ENCODE data around the gene MTIF2.
"Not testable (repeated sequence)": the region's sequence is repeated elsewhere in the genome, so short reads cannot be mapped to it uniquely, and the experiment has no call there.

MTIF2 gene

GRCh38 chr2:55269645-55269990, 587 bp upstream of the MTIF2 start:
- peak; percentile 67 for FAIRE-seq
- no peak for TF ChIP-seq POLR2A (IDR thresholded peaks at IDR 0.05; ENCODE audit: low read depth, low read length)
- no peak for DNase-seq (ENCODE audit: insufficient read length, low spot score)

- no peak for FAIRE-seq
- DNase-seq (ENCODE audit: insufficient read length, low spot score), result no peak
- TF ChIP-seq POLR2A (IDR thresholded peaks at IDR 0.05; ENCODE audit: low read depth, low read length), result no peak
These were observed 634 bp downstream of the MTIF2 start for GRCh38 chr2:55268288-55268906.

- not testable (repeated sequence) for DNase-seq (ENCODE audit: insufficient read length, low spot score); FAIRE-seq
These were observed 9.4 kb downstream of the MTIF2 start for GRCh38 chr2:55259586-55259985.

GRCh38 chr2:55252832-55253231, 16.2 kb downstream of the MTIF2 start:
- TF ChIP-seq POLR2A (IDR thresholded peaks at IDR 0.05; ENCODE audit: low read depth, low read length), result no peak
- FAIRE-seq (no peak), DNase-seq (ENCODE audit: insufficient read length, low spot score) (no peak)

- no peak for DNase-seq (ENCODE audit: insufficient read length, low spot score)
- FAIRE-seq, result no peak
- TF ChIP-seq POLR2A (IDR thresholded peaks at IDR 0.05; ENCODE audit: low read depth, low read length), result no peak
These were observed 22.0 kb downstream of the MTIF2 start for GRCh38 chr2:55247025-55247424.

- FAIRE-seq (no peak), DNase-seq (ENCODE audit: insufficient read length, low spot score) (no peak)
- no peak for TF ChIP-seq POLR2A (IDR thresholded peaks at IDR 0.05; ENCODE audit: low read depth, low read length)
These were observed 23.6 kb downstream of the MTIF2 start for GRCh38 chr2:55245411-55245810.

GRCh38 chr2:55242617-55243016, 26.4 kb downstream of the MTIF2 start:
- FAIRE-seq (peak; percentile 55), DNase-seq (ENCODE audit: insufficient read length, low spot score) (no peak)
- TF ChIP-seq POLR2A (IDR thresholded peaks at IDR 0.05; ENCODE audit: low read depth, low read length), result no peak

- not testable (repeated sequence) for DNase-seq (ENCODE audit: insufficient read length, low spot score); FAIRE-seq
These were observed 27.4 kb downstream of the MTIF2 start for GRCh38 chr2:55241582-55241981.

GRCh38 chr2:55239656-55240222, 29.3 kb downstream of the MTIF2 start:
- FAIRE-seq, result no peak
- DNase-seq (ENCODE audit: insufficient read length, low spot score), result no peak
- no peak for TF ChIP-seq POLR2A (IDR thresholded peaks at IDR 0.05; ENCODE audit: low read depth, low read length)

GRCh38 chr2:55236992-55237543, 32.0 kb downstream of the MTIF2 start:
- FAIRE-seq (peak; percentile 6), DNase-seq (ENCODE audit: insufficient read length, low spot score) (no peak)
- no peak for TF ChIP-seq POLR2A (IDR thresholded peaks at IDR 0.05; ENCODE audit: low read depth, low read length)

- no peak for FAIRE-seq
- DNase-seq (ENCODE audit: insufficient read length, low spot score), result no peak
- no peak for TF ChIP-seq POLR2A (IDR thresholded peaks at IDR 0.05; ENCODE audit: low read depth, low read length)
These were observed 33.1 kb downstream of the MTIF2 start for GRCh38 chr2:55235724-55236538.

- TF ChIP-seq POLR2A (IDR thresholded peaks at IDR 0.05; ENCODE audit: low read depth, low read length), result no peak
- no peak for DNase-seq (ENCODE audit: insufficient read length, low spot score)
- FAIRE-seq, result no peak
These were observed 35.4 kb downstream of the MTIF2 start for GRCh38 chr2:55233658-55233940.

- FAIRE-seq, result no peak
- DNase-seq (ENCODE audit: insufficient read length, low spot score), result no peak
- TF ChIP-seq POLR2A (IDR thresholded peaks at IDR 0.05; ENCODE audit: low read depth, low read length), result no peak
These were observed 36.0 kb downstream of the MTIF2 start for GRCh38 chr2:55232863-55233657.

All from H54 (cell line).